ENCODE measurements around the gene MEIKIN. TPM values are rescaled to one million over a fixed set of nuclear protein-coding genes. Genes with fewer than 3 reads are reported as not detected.

MEIKIN gene
- total and polyA plus RNA-seq, 2 donors (not counting 3 experiments of a cell fraction or from before 2014, with no cell fraction given), result not detected

DNA sequence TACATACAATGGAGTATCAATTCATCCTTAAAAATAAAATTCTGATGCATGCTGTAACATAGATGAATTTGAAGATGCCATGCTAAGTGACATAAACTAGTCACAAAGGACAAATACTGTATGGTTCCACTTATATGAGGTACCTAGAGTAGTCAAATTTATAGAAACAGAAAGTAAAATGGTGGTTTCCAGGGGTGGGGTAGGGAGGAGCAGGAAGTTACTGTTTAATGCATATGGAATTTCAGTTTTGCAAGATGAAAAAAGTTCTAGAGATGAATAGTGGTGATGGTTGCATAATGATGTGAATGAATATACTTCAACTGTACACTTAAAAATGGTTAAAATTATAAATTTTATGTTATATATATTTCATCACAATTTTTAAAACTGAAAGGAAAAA is 91.3 kb downstream of the MEIKIN start:
- dilution Hi-C loops (cut with MboI; ENCODE audit: extremely low pct_ligation_motif_present, low sequenced_read_pairs), result no loop called here
- H2AFZ ChIP-seq (ENCODE audit: low read depth, low read length), result no peak overlapping the region
- H3K79me2 ChIP-seq (ENCODE audit: control insufficient read depth, insufficient read depth, low read length), result no peaks in the 10 kb centered on the region
- no TSS peak for BruUV-seq (replicated peaks)
- H3K4me3 ChIP-seq (replicated peaks in 1 of 3; ENCODE audit: insufficient read depth in 1 of 3, low read depth in 1 of 3, low read length in 3 of 3), result no peak overlapping the region
- no peak for FAIRE-seq
- no peak for TF ChIP-seq JUN (IDR thresholded peaks at IDR 0.05; ENCODE audit: borderline replicate concordance, insufficient read depth, insufficient read length, low read depth)
- TF ChIP-seq POLR2AphosphoS5 (IDR thresholded peaks at IDR 0.05; ENCODE audit: insufficient read depth, low read depth, low read length), result no peak
- TF ChIP-seq EZH2 (IDR thresholded peaks at IDR 0.05; ENCODE audit: borderline replicate concordance, low read depth, low read length, severe bottlenecking), result no peak
- TF ChIP-seq, protein P1, sequence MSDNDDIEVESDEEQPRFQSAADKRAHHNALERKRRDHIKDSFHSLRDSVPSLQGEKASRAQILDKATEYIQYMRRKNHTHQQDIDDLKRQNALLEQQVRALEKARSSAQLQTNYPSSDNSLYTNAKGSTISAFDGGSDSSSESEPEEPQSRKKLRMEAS (IDR thresholded peaks at IDR 0.05; ENCODE audit: insufficient read depth, insufficient read length), result no peak
- no peaks in the 10 kb centered on the region for H4K20me1 ChIP-seq (replicated peaks; ENCODE audit: control insufficient read depth, extremely low read depth, insufficient read depth, low read length)
- H3K4me1 ChIP-seq (ENCODE audit: control insufficient read depth, extremely low read depth, insufficient read depth, low read length), result no peaks in the 10 kb centered on the region
- H3K36me3 ChIP-seq (ENCODE audit: control insufficient read depth in 2 of 2, extremely low read depth in 1 of 2, insufficient read depth in 2 of 2, low read length in 2 of 2), result no peaks in the 10 kb centered on the region
- no peaks in the 10 kb centered on the region for H3K9me1 ChIP-seq (replicated peaks; ENCODE audit: control insufficient read depth, extremely low read depth, insufficient read depth, low read length)
- ChIA-PET CTCF (no interaction called here), POLR2A (no interaction called here)
- H3K4me2 ChIP-seq (ENCODE audit: insufficient read depth, low read length), result no peak overlapping the region
- H3K27ac ChIP-seq (ENCODE audit: insufficient read depth, low read depth, low read length), result no peak overlapping the region
- no peak overlapping the region for H3K9ac ChIP-seq (replicated peaks; ENCODE audit: extremely low read depth, insufficient read depth, low read length)
- no peak for DNase-seq (ENCODE audit: low read depth, low spot score)
- intact Hi-C loops (cut with micrococcal nuclease), result no loop called here
- no peaks in the 10 kb centered on the region for H3K9me3 ChIP-seq (replicated peaks; ENCODE audit: control insufficient read depth, insufficient read depth, low read length)
- peaks cover 4 to 11% of the 10 kb centered on the region in 2 experiments for H3K27me3 ChIP-seq (ENCODE audit: control insufficient read depth in 2 of 2, insufficient read depth in 2 of 2, low read length in 2 of 2)

DNA sequence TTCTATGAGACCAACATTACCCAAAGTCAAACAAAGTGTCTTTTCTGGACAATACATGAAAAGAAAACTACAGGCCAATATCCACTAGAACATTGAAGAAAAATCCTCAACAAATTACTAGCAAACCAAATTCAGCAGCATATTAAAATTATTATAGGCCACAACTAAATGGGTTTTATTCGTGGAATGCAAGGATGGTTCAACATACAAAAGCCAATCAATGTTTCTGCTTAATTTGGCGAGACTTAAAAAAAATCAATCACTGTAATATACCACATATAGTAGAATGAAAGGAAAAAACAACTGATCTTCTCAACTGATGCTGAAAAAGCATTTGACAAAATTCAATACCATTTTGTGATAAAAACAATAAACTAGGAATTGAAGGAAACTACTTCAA is 96.8 kb downstream of the MEIKIN start:
- H4K20me1 ChIP-seq (replicated peaks; ENCODE audit: control insufficient read depth, extremely low read depth, insufficient read depth, low read length), result no peaks in the 10 kb centered on the region
- ChIA-PET POLR2A (no interaction called here), CTCF (no interaction called here)
- no peak overlapping the region for H3K9ac ChIP-seq (replicated peaks; ENCODE audit: extremely low read depth, insufficient read depth, low read length)
- dilution Hi-C loops (cut with MboI; ENCODE audit: extremely low pct_ligation_motif_present, low sequenced_read_pairs), result no loop called here
- no TSS peak for BruUV-seq (replicated peaks)
- no peaks in the 10 kb centered on the region for H3K79me2 ChIP-seq (ENCODE audit: control insufficient read depth, insufficient read depth, low read length)
- TF ChIP-seq POLR2A (IDR thresholded peaks at IDR 0.05; ENCODE audit: low read depth, low read length), result no peak
- no peak for TF ChIP-seq POLR2AphosphoS5 (IDR thresholded peaks at IDR 0.05; ENCODE audit: insufficient read depth, low read depth, low read length)
- TF ChIP-seq FOS (IDR thresholded peaks at IDR 0.05; ENCODE audit: borderline replicate concordance, insufficient read depth, low read length), result no peak
- TF ChIP-seq, protein P1 (IDR thresholded peaks at IDR 0.05; ENCODE audit: insufficient read depth, insufficient read length), result no peak
- no peak for TF ChIP-seq EZH2 (IDR thresholded peaks at IDR 0.05; ENCODE audit: borderline replicate concordance, low read depth, low read length, severe bottlenecking)
- no peak for TF ChIP-seq MYC (IDR thresholded peaks at IDR 0.05; ENCODE audit: low read depth, low read length)
- TF ChIP-seq GATA2 (IDR thresholded peaks at IDR 0.05; ENCODE audit: insufficient read depth, insufficient read length, low read depth, low read length), result no peak
- TF ChIP-seq, protein P2, sequence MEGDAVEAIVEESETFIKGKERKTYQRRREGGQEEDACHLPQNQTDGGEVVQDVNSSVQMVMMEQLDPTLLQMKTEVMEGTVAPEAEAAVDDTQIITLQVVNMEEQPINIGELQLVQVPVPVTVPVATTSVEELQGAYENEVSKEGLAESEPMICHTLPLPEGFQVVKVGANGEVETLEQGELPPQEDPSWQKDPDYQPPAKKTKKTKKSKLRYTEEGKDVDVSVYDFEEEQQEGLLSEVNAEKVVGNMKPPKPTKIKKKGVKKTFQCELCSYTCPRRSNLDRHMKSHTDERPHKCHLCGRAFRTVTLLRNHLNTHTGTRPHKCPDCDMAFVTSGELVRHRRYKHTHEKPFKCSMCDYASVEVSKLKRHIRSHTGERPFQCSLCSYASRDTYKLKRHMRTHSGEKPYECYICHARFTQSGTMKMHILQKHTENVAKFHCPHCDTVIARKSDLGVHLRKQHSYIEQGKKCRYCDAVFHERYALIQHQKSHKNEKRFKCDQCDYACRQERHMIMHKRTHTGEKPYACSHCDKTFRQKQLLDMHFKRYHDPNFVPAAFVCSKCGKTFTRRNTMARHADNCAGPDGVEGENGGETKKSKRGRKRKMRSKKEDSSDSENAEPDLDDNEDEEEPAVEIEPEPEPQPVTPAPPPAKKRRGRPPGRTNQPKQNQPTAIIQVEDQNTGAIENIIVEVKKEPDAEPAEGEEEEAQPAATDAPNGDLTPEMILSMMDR (IDR thresholded peaks at IDR 0.05; ENCODE audit: extremely low read depth in 1 of 2, insufficient read depth in 1 of 2, low read depth in 1 of 2, low read length in 2 of 2), result no peak
- no peak for TF ChIP-seq JUN (IDR thresholded peaks at IDR 0.05; ENCODE audit: borderline replicate concordance, insufficient read depth, insufficient read length, low read depth)
- H3K36me3 ChIP-seq (ENCODE audit: control insufficient read depth in 2 of 2, extremely low read depth in 1 of 2, insufficient read depth in 2 of 2, low read length in 2 of 2), result no peaks in the 10 kb centered on the region
- intact Hi-C loops (cut with micrococcal nuclease), result no loop called here
- no peak overlapping the region for H3K27ac ChIP-seq (ENCODE audit: insufficient read depth, low read depth, low read length)
- H3K9me1 ChIP-seq (replicated peaks; ENCODE audit: control insufficient read depth, extremely low read depth, insufficient read depth, low read length), result no peaks in the 10 kb centered on the region
- H3K27me3 ChIP-seq (ENCODE audit: control insufficient read depth in 2 of 2, insufficient read depth in 2 of 2, low read length in 2 of 2), result peaks cover 0 to 7% of the 10 kb centered on the region in 2 experiments
- peaks cover 2% of the 10 kb centered on the region for H3K9me3 ChIP-seq (replicated peaks; ENCODE audit: control insufficient read depth, insufficient read depth, low read length)
- no peak overlapping the region for H2AFZ ChIP-seq (ENCODE audit: low read depth, low read length)
- H3K4me2 ChIP-seq (ENCODE audit: insufficient read depth, low read length), result no peak overlapping the region
- no peak overlapping the region for H3K4me3 ChIP-seq (replicated peaks in 1 of 3; ENCODE audit: insufficient read depth in 1 of 3, low read depth in 1 of 3, low read length in 3 of 3)
- DNase-seq (ENCODE audit: low read depth, low spot score), result no peak
- no peak for FAIRE-seq
- no peaks in the 10 kb centered on the region for H3K4me1 ChIP-seq (ENCODE audit: control insufficient read depth, extremely low read depth, insufficient read depth, low read length)

Data from endothelial cell of umbilical vein (primary cell).